RPMI8226 (cell line): ENCODE results near the gene B4GALT7.
"Not testable (repeated sequence)": the region's sequence is repeated elsewhere in the genome, so short reads cannot be mapped to it uniquely, and the experiment has no call there.

Source experiments
- DNase-seq: peaks from one replicate; pipeline ENCODE4 v3.0.0-alpha.2; 2015

The B4GALT7 gene

GRCh38 chr5:177610131-177610769, 10.3 kb downstream of the B4GALT7 start:
- no peak for DNase-seq

GRCh38 chr5:177610770-177611445, 11.0 kb downstream of the B4GALT7 start:
- DNase-seq: no peak

DNA sequence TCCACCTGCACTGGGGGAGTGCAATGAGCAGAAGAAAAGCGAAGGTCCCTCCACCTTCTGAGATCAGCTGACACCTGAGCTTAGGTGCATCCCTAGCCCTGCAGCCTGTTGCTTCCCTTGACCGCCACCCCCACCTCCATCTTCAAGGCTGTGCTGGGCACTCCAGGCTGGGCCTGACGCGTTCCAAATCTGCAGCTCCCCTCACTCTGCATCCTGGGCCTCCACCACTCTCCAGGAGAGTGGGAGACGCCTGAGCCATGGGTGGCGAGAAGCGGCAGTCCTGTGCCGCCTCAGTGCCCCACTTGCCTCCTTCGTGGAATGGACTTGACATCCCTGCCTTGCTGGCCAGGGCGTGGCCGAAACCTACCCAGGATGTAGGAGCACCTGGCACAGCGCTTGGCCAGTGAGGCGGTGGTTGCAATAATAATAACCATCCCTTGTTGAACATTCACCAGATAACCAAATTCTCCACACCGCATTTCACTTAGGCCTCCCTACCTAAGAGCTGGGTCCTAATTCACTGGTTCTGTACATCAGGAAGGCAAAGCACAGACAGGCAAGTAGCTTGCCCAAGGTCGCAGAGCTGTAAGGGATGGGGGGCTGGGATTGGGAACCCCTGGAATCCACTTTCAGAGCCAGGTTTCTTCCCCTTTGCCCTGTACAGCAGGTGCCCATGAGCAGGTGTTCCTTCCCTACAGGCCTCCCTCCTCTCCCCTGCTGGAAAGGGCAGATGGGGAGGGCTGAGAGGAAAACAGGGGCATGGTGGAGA, 11.7 kb downstream of the B4GALT7 start:
- DNase-seq: no peak

DNA sequence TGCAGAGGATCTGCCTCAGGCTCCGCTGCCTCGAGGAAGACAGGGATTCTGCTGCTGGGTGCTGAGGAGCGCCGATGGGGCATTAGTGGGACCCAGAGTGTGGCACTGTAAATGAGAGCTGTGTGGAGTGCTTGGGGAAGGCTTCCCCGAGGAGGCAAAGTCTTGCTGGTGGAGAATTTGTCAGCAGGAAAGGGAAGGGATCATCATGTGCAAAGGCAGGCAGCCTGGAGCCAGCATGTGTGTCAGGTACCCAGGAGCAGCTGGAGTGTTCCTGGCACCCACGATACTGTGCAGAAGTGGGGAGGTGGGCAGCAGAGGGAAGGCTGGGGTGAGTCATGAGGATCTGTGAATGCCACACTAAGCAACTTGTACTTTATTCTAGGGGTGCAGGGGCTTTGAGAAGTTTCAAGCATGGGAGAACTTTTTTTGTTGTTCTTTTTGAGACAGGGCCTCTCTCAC, 12.3 kb downstream of the B4GALT7 start:
- DNase-seq: no peak

GRCh38 chr5:177620560-177620959, 20.6 kb downstream of the B4GALT7 start:
- no peak for DNase-seq

DNA sequence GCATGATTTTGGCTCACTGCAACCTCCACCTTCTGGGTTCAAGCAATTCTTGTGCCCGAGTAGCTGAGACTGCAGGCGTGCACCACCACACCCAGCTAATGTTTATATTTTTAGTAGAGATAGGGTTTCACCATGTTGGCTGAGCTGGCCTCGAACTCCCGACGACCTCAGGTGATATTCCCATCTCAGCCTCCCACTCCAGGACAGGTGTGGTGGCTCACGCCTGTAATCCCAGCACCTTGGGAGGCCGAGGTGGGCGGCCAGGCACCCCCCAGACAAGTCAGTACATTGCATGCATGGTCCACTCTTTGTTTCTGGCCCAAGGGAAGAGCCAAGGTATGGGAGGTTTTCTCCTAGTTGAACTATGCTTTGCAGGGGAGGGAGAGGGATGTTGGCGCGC, 24.2 kb downstream of the B4GALT7 start:
- not testable (repeated sequence) for DNase-seq

DNA sequence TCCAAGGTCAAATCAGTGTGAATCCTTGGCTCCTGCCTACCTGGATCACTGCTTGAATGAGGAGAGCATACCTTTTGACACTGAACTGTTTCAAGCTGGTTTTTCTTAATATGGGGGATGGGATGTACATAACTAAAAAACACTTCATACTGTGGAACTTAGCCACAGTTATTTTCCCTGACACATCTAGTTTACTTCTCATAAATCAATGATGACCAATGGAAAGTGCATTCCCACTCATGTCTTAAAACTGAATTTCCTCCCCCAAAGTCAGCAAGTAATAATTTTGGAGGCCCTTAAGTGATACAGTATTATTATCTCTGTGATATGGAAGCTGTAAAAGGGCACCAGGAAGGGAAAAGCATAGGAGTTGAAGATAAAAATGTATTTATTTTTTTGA, 30.3 kb downstream of the B4GALT7 start:
- not testable (repeated sequence) for DNase-seq

- DNase-seq: not testable (repeated sequence)
Observed at GRCh38 chr5:177634912-177635311, 35.0 kb downstream of the B4GALT7 start.

- not testable (repeated sequence) for DNase-seq
Observed at GRCh38 chr5:177645462-177645861, 45.5 kb downstream of the B4GALT7 start.

DNA sequence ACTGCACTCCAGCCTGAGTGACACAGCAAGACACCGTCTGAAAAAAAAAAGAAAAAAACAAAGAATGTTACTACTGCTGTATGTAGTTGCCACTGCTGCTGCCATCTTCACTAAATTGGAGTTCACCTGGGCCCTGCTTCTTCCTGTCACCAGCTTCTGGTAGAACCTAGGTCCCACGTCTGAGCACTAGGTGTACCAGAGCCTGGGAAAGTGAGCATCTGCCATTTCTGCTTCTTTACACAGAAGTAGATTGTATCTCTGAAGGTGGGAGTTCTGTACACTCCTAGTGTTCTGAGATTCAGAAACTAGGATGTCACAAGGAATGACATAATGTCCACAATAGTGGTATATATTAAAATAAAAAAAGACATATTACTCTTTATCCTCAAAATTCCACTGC, 51.3 kb downstream of the B4GALT7 start:
- DNase-seq: not testable (repeated sequence)

DNA sequence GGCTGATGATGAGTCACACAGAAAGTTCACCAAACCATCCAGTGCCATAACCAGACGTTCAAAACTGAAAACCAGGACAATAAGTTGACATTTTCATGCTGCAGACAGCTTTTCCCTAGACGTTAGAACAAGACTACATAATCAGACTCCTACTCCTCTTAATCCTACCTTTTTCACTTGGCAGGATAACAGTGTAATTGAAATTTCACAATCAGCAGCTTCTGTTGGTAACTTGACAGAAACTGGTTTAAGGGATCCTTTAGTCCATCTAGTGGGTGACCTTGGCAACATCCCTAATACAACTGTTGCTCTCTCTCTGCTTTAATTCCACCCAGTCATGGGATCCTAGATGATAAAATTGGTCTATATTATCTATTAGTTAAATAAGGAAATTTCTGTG, 57.9 kb downstream of the B4GALT7 start:
- DNase-seq: not testable (repeated sequence)

DNA sequence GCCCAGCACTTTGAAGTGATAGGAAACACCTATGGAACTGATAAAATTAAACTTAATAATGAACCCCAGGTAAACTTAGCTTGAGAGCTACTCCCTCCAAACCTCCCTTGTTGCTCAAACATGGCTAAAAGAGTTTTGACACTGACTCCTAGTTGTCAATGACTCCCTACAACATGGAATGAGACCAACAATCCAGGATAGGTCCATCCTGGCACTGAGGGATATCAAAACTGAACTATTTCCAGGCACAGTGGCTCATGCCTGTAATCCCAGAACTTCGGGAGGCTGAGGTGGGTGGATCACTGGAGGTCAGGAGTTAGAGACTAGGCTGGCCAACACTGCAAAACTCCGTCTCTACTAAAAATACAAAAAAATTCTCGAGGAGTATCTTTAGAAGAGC, 58.6 kb downstream of the B4GALT7 start:
- DNase-seq: not testable (repeated sequence)
